Right renal pelvis (tissue), 4 donors: ENCODE results near the gene IQSEC3. TPM values are rescaled to one million over a fixed set of nuclear protein-coding genes. Genes with fewer than 3 reads are reported as not detected.
"Not testable (repeated sequence)": the region's sequence is repeated elsewhere in the genome, so short reads cannot be mapped to it uniquely, and the experiment has no call there.

Experiments
- DNase-seq, 4 donors: peaks; one replicate each; pipeline ENCODE4 v3.0.0-alpha.2; 2013; ENCODE audit warnings: low read depth in 4 of 4, low spot score in 3 of 4, missing footprints in 1 of 4
- polyA plus RNA-seq, 4 donors: library from polyadenylated mRNA; unstranded; fragments of 120-200 nt; gene quantifications; one replicate each; pipeline ENCODE4 v1.2.1, GENCODE V29; 2013; ENCODE audit not compliant: insufficient read length in 4 of 4

Gene IQSEC3
- 10 to 100 TPM in 1 of 4 donors, 1 to 10 TPM in 3; 5.8 to 11.6 (median 7.8) TPM for polyA plus RNA-seq

- not testable (repeated sequence) for DNase-seq
These were observed at the start of gene IQSEC3 for GRCh38 chr12:66428-66781. Gene IQSEC3 (plus strand): TSS chr12:66767. CDS start chr12:66883, 116 bp downstream.

- not testable (repeated sequence) for DNase-seq
These were observed 48.9 kb upstream of the IQSEC3 start for GRCh38 chr12:17370-18340.

- DNase-seq, result not testable (repeated sequence)
These were observed 47.6 kb upstream of the IQSEC3 start for GRCh38 chr12:18821-19567.

- not testable (repeated sequence) for DNase-seq
These were observed 46.7 kb upstream of the IQSEC3 start for GRCh38 chr12:19906-20305.

- DNase-seq, result peak in 2 of 4 donors; percentile 5 to 12
These were observed 45.8 kb upstream of the IQSEC3 start for GRCh38 chr12:20757-21156.

GRCh38 chr12:21301-22189 is 45.0 kb upstream of the IQSEC3 start:
- no peak for DNase-seq

- DNase-seq, result no peak
These were observed 44.4 kb upstream of the IQSEC3 start for GRCh38 chr12:22190-22529.

GRCh38 chr12:22530-23201 is 43.9 kb upstream of the IQSEC3 start:
- no peak for DNase-seq

- DNase-seq, result not testable (repeated sequence)
These were observed 38.7 kb upstream of the IQSEC3 start for GRCh38 chr12:27904-28303.

GRCh38 chr12:38775-39174 is 27.8 kb upstream of the IQSEC3 start:
- not testable (repeated sequence) for DNase-seq

GRCh38 chr12:39555-40265 is 26.9 kb upstream of the IQSEC3 start:
- not testable (repeated sequence) for DNase-seq

GRCh38 chr12:44352-44751 is 22.2 kb upstream of the IQSEC3 start:
- not testable (repeated sequence) for DNase-seq

- not testable (repeated sequence) for DNase-seq
These were observed 21.2 kb upstream of the IQSEC3 start for GRCh38 chr12:45235-45990.

GRCh38 chr12:45991-46358 is 20.6 kb upstream of the IQSEC3 start:
- not testable (repeated sequence) for DNase-seq

GRCh38 chr12:46542-46941 is 20.0 kb upstream of the IQSEC3 start:
- DNase-seq, result not testable (repeated sequence)

GRCh38 chr12:47699-48226 is 18.8 kb upstream of the IQSEC3 start:
- not testable (repeated sequence) for DNase-seq

- DNase-seq, result not testable (repeated sequence)
These were observed 17.4 kb upstream of the IQSEC3 start for GRCh38 chr12:49149-49548.

- not testable (repeated sequence) for DNase-seq
These were observed 15.5 kb upstream of the IQSEC3 start for GRCh38 chr12:51087-51486.
